Activated CD4-positive, CD25-positive, alpha-beta regulatory T cell treated with anti-CD3 and anti-CD28 coated beads, Interleukin-2, amount 50 U/mL, for 72 hours (primary cell): Measurements from ENCODE around the gene OTOGL.
"Not testable (repeated sequence)": the region's sequence is repeated elsewhere in the genome, so short reads cannot be mapped to it uniquely, and the experiment has no call there.

Experiments
- DNase-seq: peaks from one replicate; pipeline ENCODE4 v3.0.0; 2021

The OTOGL gene

GRCh38 chr12:80187660-80188090 is 88.3 kb downstream of the OTOGL start:
- DNase-seq, result no peak

- DNase-seq, result no peak
These were observed 89.2 kb downstream of the OTOGL start for GRCh38 chr12:80188576-80188975.

- no peak for DNase-seq
These were observed 89.9 kb downstream of the OTOGL start for GRCh38 chr12:80189241-80189640.

- DNase-seq, result no peak
These were observed 90.7 kb downstream of the OTOGL start for GRCh38 chr12:80190001-80190400.

DNA sequence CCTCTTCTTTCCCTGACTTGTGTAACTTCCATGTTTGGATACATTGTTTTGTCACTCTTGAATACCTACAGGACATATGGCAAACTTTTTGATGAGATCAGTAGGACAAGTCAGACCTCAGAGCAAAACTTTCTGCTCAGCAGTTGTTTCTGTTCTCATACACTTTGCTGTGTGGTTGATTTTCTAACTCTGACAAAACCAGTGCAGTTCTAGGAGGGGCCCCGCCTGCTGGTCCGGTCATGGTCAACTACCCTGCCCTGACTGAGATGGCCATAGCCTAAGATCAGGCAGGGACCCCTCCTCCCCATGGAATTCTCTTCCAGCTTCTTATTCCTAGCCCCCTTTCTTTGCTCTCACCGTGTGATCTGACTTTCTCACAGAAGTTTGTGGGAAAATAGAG is 92.8 kb downstream of the OTOGL start:
- no peak for DNase-seq

GRCh38 chr12:80193865-80194264 is 94.5 kb downstream of the OTOGL start:
- no peak for DNase-seq

GRCh38 chr12:80195074-80195726 is 95.9 kb downstream of the OTOGL start:
- DNase-seq, result no peak

- no peak for DNase-seq
These were observed 96.4 kb downstream of the OTOGL start for GRCh38 chr12:80195737-80196136.

GRCh38 chr12:80196419-80196818 is 97.1 kb downstream of the OTOGL start:
- DNase-seq, result no peak

DNA sequence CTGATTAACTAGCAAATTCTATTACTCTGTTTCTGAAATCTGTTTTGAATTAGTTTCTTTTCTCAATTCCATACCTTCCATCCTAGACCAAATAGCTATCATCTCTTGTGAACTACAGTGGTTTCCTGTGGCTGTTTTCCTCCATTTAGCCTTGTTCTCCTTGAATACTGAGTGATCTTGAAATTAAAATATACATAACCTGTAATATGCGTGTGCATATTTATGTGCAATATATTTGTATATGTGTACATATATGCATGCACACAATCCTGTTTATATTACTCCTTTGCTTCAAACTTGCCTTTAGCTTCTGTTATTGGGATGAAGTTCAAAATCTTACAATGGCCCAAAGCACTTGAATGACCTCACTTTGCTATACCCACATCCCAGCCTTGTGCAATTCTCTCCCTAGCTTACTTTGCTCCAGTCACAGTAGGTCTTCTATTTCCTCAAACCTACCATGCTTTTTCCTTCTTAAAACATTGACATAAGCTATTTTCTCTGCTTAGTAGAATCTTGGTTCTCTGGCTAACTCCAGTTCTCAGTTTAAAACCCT is 99.5 kb downstream of the OTOGL start:
- no peak for DNase-seq

DNA sequence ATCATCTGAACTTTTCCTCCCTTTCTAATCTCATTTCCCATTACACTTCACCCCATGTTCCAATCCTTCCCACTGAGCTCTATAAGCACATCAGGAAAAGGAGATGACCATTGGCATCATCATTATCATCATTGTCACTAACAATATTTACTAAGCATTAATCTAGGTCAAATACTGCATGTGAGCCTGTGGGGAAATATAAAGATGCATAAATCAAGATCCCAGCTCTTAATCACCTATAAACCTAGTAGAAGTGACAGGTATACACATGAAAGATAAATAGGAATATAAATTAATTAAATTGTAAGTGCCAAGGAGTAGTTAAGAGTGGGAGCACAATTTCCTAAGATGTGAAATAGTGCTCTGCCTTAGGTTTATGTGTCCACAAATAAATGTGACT is 100.6 kb downstream of the OTOGL start:
- DNase-seq, result no peak

- DNase-seq, result no peak
These were observed 101.1 kb downstream of the OTOGL start for GRCh38 chr12:80200414-80200813.

DNA sequence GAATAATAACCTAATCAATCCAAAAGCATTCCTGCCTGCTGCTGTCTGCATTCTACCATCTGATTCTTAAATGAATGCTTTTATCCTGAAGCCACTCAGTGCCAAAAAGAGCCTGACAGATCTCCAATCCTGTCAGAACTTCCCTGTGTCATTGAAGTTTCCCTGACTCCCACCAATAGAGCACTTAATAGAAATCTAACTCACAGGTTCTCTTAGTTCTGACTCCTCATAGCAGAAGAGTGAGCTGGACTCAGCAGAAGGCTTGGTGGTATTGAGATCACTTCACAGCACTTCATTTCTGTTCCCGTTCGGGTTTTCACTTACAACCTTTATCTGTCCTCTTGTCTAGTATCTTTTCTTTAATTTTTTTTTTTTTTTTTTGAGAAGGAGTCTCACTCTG is 102.6 kb downstream of the OTOGL start:
- DNase-seq, result no peak

DNA sequence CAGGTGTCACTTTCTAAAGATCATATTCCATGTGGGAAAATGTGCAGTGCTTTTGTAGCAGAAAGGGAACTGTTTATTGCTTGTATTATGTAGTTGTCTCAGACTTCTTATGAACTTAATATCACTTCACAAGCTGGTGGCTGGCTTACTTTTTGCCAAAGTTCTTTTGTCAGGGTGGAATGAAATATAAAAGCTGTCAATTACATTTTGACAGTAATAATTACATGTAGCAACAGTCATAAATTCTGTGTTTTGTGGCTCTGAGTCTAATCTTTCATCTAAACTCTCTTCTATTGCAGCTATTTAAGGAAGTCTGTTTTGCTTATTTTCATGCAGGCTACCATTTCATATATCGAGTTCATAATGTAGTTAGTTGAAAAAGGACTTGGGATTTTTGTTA is 106.6 kb downstream of the OTOGL start:
- no peak for DNase-seq

- no peak for DNase-seq
These were observed 108.7 kb downstream of the OTOGL start for GRCh38 chr12:80208071-80208470.

GRCh38 chr12:80211671-80212070 is 112.3 kb downstream of the OTOGL start:
- no peak for DNase-seq

DNA sequence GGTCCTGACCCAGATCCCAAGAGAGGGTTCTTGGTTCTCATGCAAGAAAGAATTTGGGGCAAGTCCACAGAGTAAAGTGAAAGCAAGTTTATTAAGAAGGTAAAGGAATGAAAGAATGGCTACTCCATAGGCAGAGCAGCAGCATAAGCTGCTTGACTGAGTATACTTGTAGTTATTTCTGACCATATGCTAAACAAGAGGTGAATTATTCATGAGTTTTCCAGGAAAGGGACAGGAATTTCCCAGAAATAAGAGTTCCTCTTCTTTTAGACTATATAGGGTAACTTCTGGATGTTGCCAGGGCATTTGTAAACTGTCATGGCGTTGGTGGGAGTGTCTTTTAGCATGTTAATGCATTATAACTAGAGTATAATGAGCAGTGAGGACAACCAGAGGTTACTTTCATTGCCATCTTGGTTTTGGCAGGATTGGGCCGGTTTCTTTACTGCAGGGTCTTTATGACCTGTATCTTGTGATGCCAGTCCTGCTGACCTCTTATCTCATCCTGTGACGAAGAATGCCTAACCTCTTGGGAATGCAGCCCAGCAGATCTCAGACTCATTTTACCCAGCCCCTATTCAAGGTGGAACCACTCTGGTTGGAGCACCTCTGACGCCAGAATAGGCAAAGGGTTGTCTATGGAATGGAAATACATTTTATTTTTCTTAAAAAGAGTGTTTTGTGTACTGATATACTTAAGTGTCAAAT is 113.8 kb downstream of the OTOGL start:
- no peak for DNase-seq

DNA sequence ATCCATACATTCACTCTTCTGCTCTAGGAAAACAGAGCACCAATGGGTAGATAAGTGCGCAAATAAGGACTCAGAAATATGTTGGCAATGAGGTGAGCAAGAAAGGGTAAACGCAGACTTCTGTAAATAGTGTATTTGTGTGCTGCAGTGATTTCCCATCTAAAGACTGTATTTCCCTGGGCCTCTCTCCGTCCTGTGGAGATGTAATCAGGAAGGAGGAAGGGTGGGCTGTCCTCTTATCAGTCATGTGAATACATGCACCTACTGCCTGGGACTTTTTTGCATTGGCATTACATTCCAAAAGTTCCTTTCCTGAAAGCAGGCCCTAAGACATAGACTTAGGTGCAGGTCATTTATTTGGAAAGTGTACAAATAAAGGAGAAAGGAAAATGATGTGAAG is 114.5 kb downstream of the OTOGL start:
- no peak for DNase-seq

DNA sequence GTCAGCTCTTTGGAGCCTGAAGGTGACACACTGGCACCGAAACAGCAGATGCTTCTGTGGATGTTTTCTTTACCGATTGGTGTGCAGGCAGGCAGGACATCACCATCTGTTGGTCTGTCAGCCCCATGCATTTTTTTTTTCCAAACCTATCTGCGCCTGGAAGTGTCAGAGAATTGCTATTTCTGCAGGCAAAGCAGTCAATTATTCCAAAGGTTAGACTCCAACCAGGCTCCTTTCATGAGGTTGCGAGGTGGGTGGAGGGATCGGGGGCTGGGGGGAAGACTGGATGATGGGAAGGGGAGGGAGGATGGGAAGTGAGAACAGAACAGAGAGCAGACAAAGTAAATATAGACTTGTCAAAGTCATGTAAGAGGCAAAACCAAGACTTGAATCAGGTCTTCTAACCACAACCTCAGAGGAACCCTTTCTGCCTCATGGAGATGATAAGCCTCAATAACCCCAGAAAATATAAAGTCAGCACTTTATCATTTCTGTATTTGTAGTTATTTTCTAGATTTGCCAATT is 117.7 kb downstream of the OTOGL start:
- DNase-seq, result no peak

- DNase-seq, result not testable (repeated sequence)
These were observed 119.6 kb downstream of the OTOGL start for GRCh38 chr12:80218925-80219324.

DNA sequence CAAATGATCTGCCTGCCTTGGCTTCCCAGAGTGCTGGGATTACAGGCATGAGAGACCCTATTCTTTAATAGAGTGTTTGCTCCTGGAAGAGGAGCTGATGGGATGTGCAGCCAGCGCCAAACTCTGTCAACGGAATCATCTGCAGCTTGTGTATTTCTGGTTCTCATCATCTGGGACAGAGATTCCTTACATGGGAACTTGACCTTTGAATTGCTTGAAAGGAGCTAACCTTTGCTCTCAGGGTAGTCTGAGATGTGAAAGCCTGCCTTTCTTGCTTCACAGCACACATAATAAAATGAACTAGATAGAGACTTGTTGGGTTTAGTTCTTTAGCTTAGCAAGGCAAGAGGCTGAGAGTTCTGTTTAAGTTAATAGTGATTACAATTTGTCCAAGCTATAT is 120.0 kb downstream of the OTOGL start:
- DNase-seq, result no peak

GRCh38 chr12:80222261-80222660 is 122.9 kb downstream of the OTOGL start:
- no peak for DNase-seq

GRCh38 chr12:80226576-80226975 is 127.2 kb downstream of the OTOGL start:
- DNase-seq, result no peak

GRCh38 chr12:80227904-80228303 is 128.6 kb downstream of the OTOGL start:
- DNase-seq, result not testable (repeated sequence)
